Measurements from ENCODE around the gene FAAH. TPM values are rescaled to one million over a fixed set of nuclear protein-coding genes. Genes with fewer than 3 reads are reported as not detected.

Gene FAAH
- total and polyA plus RNA-seq, 2 donors: 10.9 to 33.7 TPM

DNA sequence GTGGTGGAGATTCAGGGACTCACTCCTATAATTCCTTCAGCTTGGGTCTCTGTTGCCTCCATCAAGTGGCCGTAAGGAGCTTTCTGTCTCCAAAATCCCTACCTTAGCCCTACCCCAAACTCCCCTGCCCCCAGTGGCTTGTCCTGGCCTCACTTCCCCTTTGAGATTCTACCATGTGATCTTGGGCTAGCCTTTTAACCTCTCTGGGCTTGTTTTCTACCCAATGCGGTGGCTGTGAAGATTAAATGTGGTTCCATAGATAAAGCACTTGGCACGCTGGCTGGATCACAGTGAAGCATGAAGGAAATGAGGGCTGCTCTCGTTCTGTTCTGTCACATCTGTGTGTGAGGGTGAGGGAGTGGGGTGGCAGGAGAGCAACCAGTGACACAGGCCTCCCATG, 43.6 kb downstream of the FAAH start:
- Histone ChIP-seq H3K36me3 (ENCODE audit: control insufficient read depth in 2 of 2, insufficient read depth in 2 of 2, low read length in 1 of 2) (no peaks in the 10 kb centered on the region), H3K27me3 (ENCODE audit: control insufficient read depth in 2 of 2, insufficient read depth in 1 of 2, low read length in 1 of 2) (peaks cover 0 to 21% of the 10 kb centered on the region in 2 donors), H3K4me1 (ENCODE audit: control insufficient read depth in 2 of 2, insufficient read depth in 2 of 2, low read length in 2 of 2) (peaks cover under 1 to 4% of the 10 kb centered on the region in 2 donors), H3K27ac (ENCODE audit: low read depth in 1 of 2, low read length in 1 of 2) (no peak overlapping the region), H3K9me3 (ENCODE audit: control insufficient read depth in 2 of 2, insufficient read depth in 1 of 2, low read length in 1 of 2) (peaks cover 0 to 2% of the 10 kb centered on the region in 2 donors), H3K4me3 (ENCODE audit: low read length in 2 of 2) (no peak overlapping the region)
- 63% methylated on average over 4 of the region's 4 CpGs for WGBS
- no peak for DNase-seq (ENCODE audit: low read depth in 6 of 9, low spot score in 9 of 9)

DNA sequence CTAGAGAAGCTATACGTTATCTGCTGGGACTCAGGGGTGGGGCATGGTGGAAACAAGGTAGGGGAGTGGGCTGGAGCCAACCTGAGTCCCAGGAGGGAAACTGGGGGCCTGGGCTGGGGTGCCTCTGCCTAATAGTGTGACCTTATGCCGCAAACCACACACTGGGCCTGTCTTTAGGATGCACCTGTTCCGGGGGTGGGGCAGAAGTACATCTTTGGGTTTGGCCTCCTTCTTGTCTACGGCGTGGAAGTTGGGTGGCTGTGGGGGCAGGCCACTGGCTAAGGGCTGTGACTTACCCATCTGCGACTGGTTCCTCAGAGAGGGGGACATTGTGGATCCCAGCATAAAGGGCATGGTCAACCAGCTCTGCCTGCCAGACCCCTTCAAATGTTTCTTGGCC, 44.2 kb downstream of the FAAH start:
- peaks cover 0 to 24% of the 10 kb centered on the region in 2 donors for H3K27me3 ChIP-seq (ENCODE audit: control insufficient read depth in 2 of 2, insufficient read depth in 1 of 2, low read length in 1 of 2)
- DNase-seq (ENCODE audit: low read depth in 6 of 9, low spot score in 9 of 9): no peak
- 82% methylated on average over 6 of the region's 6 CpGs for WGBS
- H3K36me3 ChIP-seq (ENCODE audit: control insufficient read depth in 2 of 2, insufficient read depth in 2 of 2, low read length in 1 of 2): no peaks in the 10 kb centered on the region
- H3K27ac ChIP-seq (ENCODE audit: low read depth in 1 of 2, low read length in 1 of 2): no peak overlapping the region
- H3K4me3 ChIP-seq (ENCODE audit: low read length in 2 of 2): no peak overlapping the region
- peaks cover 0 to 2% of the 10 kb centered on the region in 2 donors for H3K9me3 ChIP-seq (ENCODE audit: control insufficient read depth in 2 of 2, insufficient read depth in 1 of 2, low read length in 1 of 2)
- H3K4me1 ChIP-seq (ENCODE audit: control insufficient read depth in 2 of 2, insufficient read depth in 2 of 2, low read length in 2 of 2): peaks cover 2 to 7% of the 10 kb centered on the region in 2 donors

DNA sequence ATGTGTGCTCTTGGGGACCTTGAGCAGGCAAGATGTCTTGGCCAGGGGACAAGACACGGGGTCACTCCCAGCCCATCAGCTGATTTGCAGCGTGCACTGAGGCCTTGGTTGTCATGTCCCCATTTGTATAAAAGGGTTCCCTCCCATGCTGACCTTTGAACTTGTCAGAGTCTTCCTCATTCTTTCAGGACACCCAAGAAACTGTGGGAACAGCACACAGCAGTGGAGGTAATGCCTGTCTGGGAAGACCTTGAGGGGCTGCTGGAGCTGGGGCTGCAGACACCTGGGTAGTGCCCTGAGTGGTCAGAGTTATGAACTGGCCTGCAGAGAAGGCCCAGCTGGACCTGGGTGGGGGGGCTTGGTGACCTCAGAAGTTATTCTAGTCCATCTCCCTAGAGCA, 46.4 kb downstream of the FAAH start:
- Histone ChIP-seq H3K36me3 (ENCODE audit: control insufficient read depth in 2 of 2, insufficient read depth in 2 of 2, low read length in 1 of 2) (no peaks in the 10 kb centered on the region), H3K9me3 (ENCODE audit: control insufficient read depth in 2 of 2, insufficient read depth in 1 of 2, low read length in 1 of 2) (peaks cover 0 to 2% of the 10 kb centered on the region in 2 donors), H3K4me3 (ENCODE audit: low read length in 2 of 2) (no peak overlapping the region), H3K4me1 (ENCODE audit: control insufficient read depth in 2 of 2, insufficient read depth in 2 of 2, low read length in 2 of 2) (peaks cover 2 to 7% of the 10 kb centered on the region in 2 donors), H3K27me3 (ENCODE audit: control insufficient read depth in 2 of 2, insufficient read depth in 1 of 2, low read length in 1 of 2) (peaks cover 0 to 41% of the 10 kb centered on the region in 2 donors), H3K27ac (ENCODE audit: low read depth in 1 of 2, low read length in 1 of 2) (no peak overlapping the region)
- 97% methylated on average over 2 of the region's 2 CpGs for WGBS
- DNase-seq (ENCODE audit: low read depth in 6 of 9, low spot score in 9 of 9): no peak

DNA sequence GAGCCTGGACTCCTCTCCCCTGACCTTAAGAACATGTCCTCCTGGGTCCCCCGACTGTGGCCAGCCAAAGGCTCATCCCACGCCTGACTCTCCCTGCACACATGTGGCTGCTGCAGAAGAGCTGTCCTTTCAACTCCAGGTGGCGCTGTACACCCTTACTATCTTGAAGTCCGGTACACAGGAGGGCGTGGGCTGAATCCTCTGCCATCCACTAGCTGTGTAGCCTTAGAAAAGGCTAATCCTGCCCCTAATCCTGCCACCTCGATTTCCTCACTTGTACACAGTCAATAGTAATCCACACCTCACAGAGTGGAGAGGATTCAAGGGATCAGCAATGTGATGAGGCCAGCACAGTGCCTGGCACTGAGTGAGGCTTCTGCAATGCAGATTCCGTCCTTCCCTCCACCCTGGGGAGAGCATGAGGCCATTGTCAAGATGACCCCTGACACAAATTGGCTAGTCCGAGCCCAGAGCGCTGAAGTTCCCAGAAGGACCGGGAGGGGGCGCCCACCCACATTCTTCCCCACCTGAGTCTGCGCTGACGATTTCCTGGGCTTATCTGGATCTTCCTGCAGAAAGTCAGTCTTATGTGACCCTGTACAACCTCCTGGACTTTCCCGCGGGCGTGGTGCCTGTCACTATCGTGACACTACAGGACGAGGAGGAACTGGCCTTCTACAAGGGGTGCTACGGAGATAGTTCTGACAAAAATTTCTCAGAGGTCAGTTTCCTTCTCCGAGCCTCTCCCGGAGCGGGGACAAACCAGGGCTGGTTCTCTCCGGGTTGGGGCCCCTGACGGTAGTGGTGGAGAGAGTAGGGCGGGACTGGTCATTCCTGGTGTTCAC, 48.4 kb downstream of the FAAH start:
- peaks cover 2 to 7% of the 10 kb centered on the region in 2 donors for H3K4me1 ChIP-seq (ENCODE audit: control insufficient read depth in 2 of 2, insufficient read depth in 2 of 2, low read length in 2 of 2)
- H3K4me3 ChIP-seq (ENCODE audit: low read length in 2 of 2): peak overlapping the region; percentile 13 to 37
- WGBS: 10% methylated on average over 25 of the region's 25 CpGs
- H3K9me3 ChIP-seq (ENCODE audit: control insufficient read depth in 2 of 2, insufficient read depth in 1 of 2, low read length in 1 of 2): peaks cover 0 to 2% of the 10 kb centered on the region in 2 donors
- H3K27ac ChIP-seq (ENCODE audit: low read depth in 1 of 2, low read length in 1 of 2): no peak overlapping the region
- H3K36me3 ChIP-seq (ENCODE audit: control insufficient read depth in 2 of 2, insufficient read depth in 2 of 2, low read length in 1 of 2): no peaks in the 10 kb centered on the region
- peak in 8 of 9 donors; percentile 14 to 61 (median 28) for DNase-seq (ENCODE audit: low read depth in 6 of 9, low spot score in 9 of 9)
- H3K27me3 ChIP-seq (ENCODE audit: control insufficient read depth in 2 of 2, insufficient read depth in 1 of 2, low read length in 1 of 2): peaks cover 11 to 55% of the 10 kb centered on the region in 2 donors

DNA sequence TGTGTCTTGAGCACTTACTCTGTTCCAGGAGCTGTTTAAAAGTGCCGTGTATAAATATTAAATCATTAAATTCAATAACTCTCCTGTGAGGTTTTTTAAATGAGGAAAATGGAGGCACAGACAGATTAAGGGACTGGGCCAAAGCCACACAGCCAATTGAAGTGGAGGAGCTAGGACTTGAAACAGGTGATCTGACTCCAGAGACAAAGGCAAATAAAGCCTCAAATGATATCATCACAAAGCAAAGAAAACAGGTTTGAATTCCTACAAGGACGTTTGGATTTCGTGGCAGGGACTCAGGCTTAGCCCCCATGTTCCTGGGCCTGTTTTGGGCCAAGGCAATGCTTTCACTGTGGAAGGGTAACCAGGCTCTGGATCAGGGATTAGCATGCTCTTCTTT, 50.3 kb downstream of the FAAH start:
- H3K27me3 ChIP-seq (ENCODE audit: control insufficient read depth in 2 of 2, insufficient read depth in 1 of 2, low read length in 1 of 2): peaks cover 28 to 73% of the 10 kb centered on the region in 2 donors
- DNase-seq (ENCODE audit: low read depth in 6 of 9, low spot score in 9 of 9): no peak
- no peak overlapping the region for H3K4me3 ChIP-seq (ENCODE audit: low read length in 2 of 2)
- no peak overlapping the region for H3K27ac ChIP-seq (ENCODE audit: low read depth in 1 of 2, low read length in 1 of 2)
- peaks cover 0 to 2% of the 10 kb centered on the region in 2 donors for H3K9me3 ChIP-seq (ENCODE audit: control insufficient read depth in 2 of 2, insufficient read depth in 1 of 2, low read length in 1 of 2)
- 92% methylated on average over 3 of the region's 3 CpGs for WGBS
- H3K4me1 ChIP-seq (ENCODE audit: control insufficient read depth in 2 of 2, insufficient read depth in 2 of 2, low read length in 2 of 2): peaks cover 2 to 7% of the 10 kb centered on the region in 2 donors
- H3K36me3 ChIP-seq (ENCODE audit: control insufficient read depth in 2 of 2, insufficient read depth in 2 of 2, low read length in 1 of 2): no peaks in the 10 kb centered on the region

DNA sequence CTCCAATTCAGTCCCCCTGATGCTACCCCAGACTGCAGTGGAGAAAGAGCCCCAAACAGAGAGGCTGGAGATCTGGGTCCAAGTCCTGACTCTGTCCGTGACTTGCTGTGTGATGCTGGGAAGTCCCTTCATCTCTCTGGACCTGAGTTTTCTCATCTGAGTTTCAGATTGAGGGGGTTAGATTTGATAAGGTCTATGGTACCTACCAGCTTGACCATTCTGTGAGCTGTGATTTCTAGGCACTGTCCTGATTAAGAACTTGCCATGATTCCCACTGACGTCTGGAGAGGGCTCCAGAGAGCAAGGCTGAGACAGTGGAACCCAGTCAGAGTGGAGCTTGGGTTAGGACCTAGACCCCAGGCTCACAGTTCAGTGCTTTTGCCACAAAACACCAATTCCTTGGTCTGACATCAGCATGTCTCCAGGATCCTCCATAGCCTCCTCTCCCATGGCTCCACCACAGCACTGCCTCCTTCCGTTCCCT, 51.7 kb downstream of the FAAH start:
- WGBS: 75% methylated on average over 3 of the region's 3 CpGs
- H3K27me3 ChIP-seq (ENCODE audit: control insufficient read depth in 2 of 2, insufficient read depth in 1 of 2, low read length in 1 of 2): peaks cover 37 to 84% of the 10 kb centered on the region in 2 donors
- H3K4me3 ChIP-seq (ENCODE audit: low read length in 2 of 2): no peak overlapping the region
- H3K36me3 ChIP-seq (ENCODE audit: control insufficient read depth in 2 of 2, insufficient read depth in 2 of 2, low read length in 1 of 2): no peaks in the 10 kb centered on the region
- H3K4me1 ChIP-seq (ENCODE audit: control insufficient read depth in 2 of 2, insufficient read depth in 2 of 2, low read length in 2 of 2): peaks cover 2 to 7% of the 10 kb centered on the region in 2 donors
- H3K27ac ChIP-seq (ENCODE audit: low read depth in 1 of 2, low read length in 1 of 2): no peak overlapping the region
- H3K9me3 ChIP-seq (ENCODE audit: control insufficient read depth in 2 of 2, insufficient read depth in 1 of 2, low read length in 1 of 2): peaks cover 0 to 2% of the 10 kb centered on the region in 2 donors
- no peak for DNase-seq (ENCODE audit: low read depth in 6 of 9, low spot score in 9 of 9)

DNA sequence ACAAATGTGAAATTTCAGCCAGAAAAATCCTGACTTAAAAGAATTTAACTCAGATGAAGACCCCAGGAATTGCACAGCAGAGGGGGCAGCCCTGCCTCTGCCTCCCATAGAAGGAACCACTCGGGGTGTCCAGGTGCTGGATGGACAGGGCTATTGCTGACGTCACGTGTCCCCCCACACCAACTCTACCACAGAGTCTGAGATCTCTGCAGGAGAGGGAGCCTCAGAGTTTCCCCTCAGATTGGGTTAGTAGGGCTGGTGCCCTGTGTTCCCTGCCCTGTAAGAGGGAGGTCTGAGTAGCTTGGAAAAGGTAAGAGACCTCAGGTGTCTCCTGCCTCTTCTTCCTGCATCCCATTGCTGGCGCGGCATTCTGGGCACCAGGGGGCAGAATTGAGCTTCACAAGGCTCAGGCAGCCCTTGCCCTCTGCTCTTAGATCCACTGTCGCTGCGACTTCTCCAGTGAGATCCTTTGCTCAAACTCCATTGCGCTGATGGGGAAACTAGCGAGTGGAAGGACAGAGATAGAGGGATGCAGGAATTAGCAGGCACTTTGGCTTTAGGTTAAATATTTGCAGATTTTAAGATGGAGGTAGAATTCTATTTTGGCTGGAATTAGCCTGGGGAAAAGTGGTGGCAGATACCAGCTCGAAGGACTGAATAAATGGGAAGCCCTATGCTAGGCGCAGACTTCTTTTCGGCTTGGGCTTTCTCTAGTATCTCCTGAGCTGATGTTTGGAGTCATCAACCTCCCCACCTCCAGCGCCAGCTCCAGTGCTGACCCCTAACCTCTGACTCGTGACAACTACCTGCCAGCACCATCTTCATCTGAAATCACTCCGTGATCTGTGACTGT, 52.8 kb downstream of the FAAH start:
- Histone ChIP-seq H3K4me3 (ENCODE audit: low read length in 2 of 2) (no peak overlapping the region), H3K36me3 (ENCODE audit: control insufficient read depth in 2 of 2, insufficient read depth in 2 of 2, low read length in 1 of 2) (no peaks in the 10 kb centered on the region), H3K27me3 (ENCODE audit: control insufficient read depth in 2 of 2, insufficient read depth in 1 of 2, low read length in 1 of 2) (peaks cover 39 to 92% of the 10 kb centered on the region in 2 donors), H3K4me1 (ENCODE audit: control insufficient read depth in 2 of 2, insufficient read depth in 2 of 2, low read length in 2 of 2) (peaks cover 2 to 7% of the 10 kb centered on the region in 2 donors), H3K27ac (ENCODE audit: low read depth in 1 of 2, low read length in 1 of 2) (no peak overlapping the region), H3K9me3 (ENCODE audit: control insufficient read depth in 2 of 2, insufficient read depth in 1 of 2, low read length in 1 of 2) (peaks cover 0 to 2% of the 10 kb centered on the region in 2 donors)
- DNase-seq (ENCODE audit: low read depth in 6 of 9, low spot score in 9 of 9): peak; percentile 23 to 70 (median 44)
- WGBS: 30% methylated on average over 15 of the region's 15 CpGs

DNA sequence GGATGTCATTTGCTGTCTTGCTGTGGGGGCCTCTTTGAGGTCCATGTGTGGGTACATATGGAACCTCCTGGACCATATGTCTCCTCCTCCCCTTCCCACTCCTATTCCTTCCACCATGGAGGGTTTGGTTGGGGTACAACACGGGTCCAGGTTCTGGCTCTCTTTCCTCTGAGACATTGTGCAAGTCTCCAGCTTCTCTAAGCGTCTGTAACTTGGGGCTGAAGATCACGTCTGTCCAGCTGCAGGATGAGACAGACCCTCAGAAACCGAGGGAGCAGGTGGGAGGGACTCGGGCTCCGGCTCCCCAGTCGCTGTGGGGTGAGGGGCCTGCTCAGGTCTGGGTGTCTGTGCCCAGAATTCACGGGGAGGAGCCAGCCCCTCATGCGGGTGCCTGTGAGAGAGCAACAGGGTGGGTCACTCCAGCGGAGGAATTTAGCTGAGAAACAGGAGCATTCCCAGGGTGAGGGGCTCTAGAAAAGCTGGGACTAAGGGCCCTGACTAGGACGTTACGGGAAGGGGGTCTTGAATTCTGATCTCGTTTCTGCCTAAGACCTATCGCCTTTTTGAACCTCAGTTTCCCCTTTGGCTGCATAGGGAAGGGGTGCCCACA, 53.5 kb downstream of the FAAH start:
- Histone ChIP-seq H3K9me3 (ENCODE audit: control insufficient read depth in 2 of 2, insufficient read depth in 1 of 2, low read length in 1 of 2) (no peaks in the 10 kb centered on the region), H3K4me1 (ENCODE audit: control insufficient read depth in 2 of 2, insufficient read depth in 2 of 2, low read length in 2 of 2) (peaks cover 2 to 3% of the 10 kb centered on the region in 2 donors), H3K36me3 (ENCODE audit: control insufficient read depth in 2 of 2, insufficient read depth in 2 of 2, low read length in 1 of 2) (no peaks in the 10 kb centered on the region), H3K27ac (ENCODE audit: low read depth in 1 of 2, low read length in 1 of 2) (no peak overlapping the region), H3K4me3 (ENCODE audit: low read length in 2 of 2) (no peak overlapping the region), H3K27me3 (ENCODE audit: control insufficient read depth in 2 of 2, insufficient read depth in 1 of 2, low read length in 1 of 2) (peaks cover 39 to 94% of the 10 kb centered on the region in 2 donors)
- no peak for DNase-seq (ENCODE audit: low read depth in 6 of 9, low spot score in 9 of 9)
- WGBS: 19% methylated on average over 14 of the region's 14 CpGs

Measured in thymus (tissue), 11 donors.